Upper lobe of left lung (tissue), 6 donors: Measurements from ENCODE around the gene CFAP298. TPM values are rescaled to one million over a fixed set of nuclear protein-coding genes. Genes with fewer than 3 reads are reported as not detected.

ENCODE experiments used
- ATAC-seq, 2 donors: fragments of 200-7000 bp; cut with Tn5 transposase; one replicate each; pipeline ENCODE4 v1.9.1; 2022; ENCODE audit warnings: mild to moderate bottlenecking in 2 of 2, moderate library complexity in 2 of 2; ENCODE audit not compliant: low FRiP score in 2 of 2
- DNase-seq, 2 donors: peaks; one replicate each; pipeline ENCODE4 v3.0.0-alpha.2; 2019 to 2020
- H3K27ac ChIP-seq, 4 donors: fragments of 200-600 bp; sonication (generic); one replicate each; pipeline ENCODE4 v1.5.1; 2016 to 2019
- H3K27me3 ChIP-seq, 4 donors: fragments of 200-600 bp; sonication (generic); one replicate each; pipeline ENCODE4 v1.5.1; 2017 to 2019
- H3K36me3 ChIP-seq, 4 donors: fragments of 200-600 bp; sonication (generic); one replicate each; pipeline ENCODE4 v1.5.1; 2016 to 2019
- H3K4me1 ChIP-seq, 4 donors: fragments of 200-600 bp; sonication (generic); one replicate each; pipeline ENCODE4 v1.5.1; 2018 to 2019
- H3K4me3 ChIP-seq, 4 donors: fragments of 200-600 bp; sonication (generic); one replicate each; pipeline ENCODE4 v1.5.1; 2017 to 2019; ENCODE audit warnings: mild to moderate bottlenecking in 2 of 4, moderate library complexity in 1 of 4
- H3K9me3 ChIP-seq, 4 donors: fragments of 200-600 bp; sonication (generic); one replicate each; pipeline ENCODE4 v1.5.1; 2018 to 2019
- CTCF ChIP-seq, 6 experiments: fragments of 450-650 bp in 4 of 6; fragments of 200-600 bp in 2 of 6; sonication (generic) in 2 of 6; IDR thresholded peaks; one replicate each; pipeline ENCODE4 v1.5.1; 2016 to 2019; ENCODE audit warnings: antibody characterized with exemption in 6 of 6
- EP300 ChIP-seq, 4 donors: sonication (generic); formaldehyde crosslinking; IDR thresholded peaks; one replicate each; pipeline ENCODE4 v1.5.1; 2017; ENCODE audit warnings: antibody characterized with exemption in 4 of 4, control low read depth in 2 of 4
- POLR2A ChIP-seq, 4 donors: fragments of 450-650 bp; IDR thresholded peaks; one replicate each; pipeline ENCODE4 v1.5.1; 2016 to 2017; ENCODE audit warnings: antibody characterized with exemption in 4 of 4, mild to moderate bottlenecking in 2 of 4
- POLR2AphosphoS5 ChIP-seq, 2 donors: sonication (generic); formaldehyde crosslinking; IDR thresholded peaks; one replicate each; pipeline ENCODE4 v1.5.1; 2017; ENCODE audit warnings: antibody characterized with exemption in 2 of 2
- WGBS, 2 donors: methylation state at CpG; one replicate each; pipeline ENCODE4 v1.1.5; 2017 to 2018; 5-methylcytosine and 5-hydroxymethylcytosine counted together
- total RNA-seq, 6 donors: library from RNA; depleted of rRNA in 4 of 6; stranded (reverse); fragments of >200 nt in 4 of 6; gene quantifications; one replicate each; pipeline versions ENCODE4 v1.1.0 to v1.2.1, GENCODE V29; 2016 to 2021
- donor health status: DM: no; HTN: no; CAD: no; lungs with moderate emphysema.
- donor health status: DM: no; HTN: yes; CAD: no; lungs with severe emphysema.

CFAP298 gene
- total RNA-seq, 6 donors from 2014 or later, result 22.9 to 47.1 (median 30.4) TPM

- 80 to 84% methylated on average over 4 of the region's 4 CpGs for WGBS, 2 donors
- no peaks in the 10 kb centered on the region for H3K4me1 ChIP-seq
- H3K9me3 ChIP-seq, result no peaks in the 10 kb centered on the region
- TF ChIP-seq CTCF (IDR thresholded peaks at IDR 0.05), result no peak
- TF ChIP-seq POLR2AphosphoS5 (IDR thresholded peaks at IDR 0.05), result no peak
- no peak for TF ChIP-seq POLR2A (IDR thresholded peaks at IDR 0.05)
- no peak for TF ChIP-seq EP300 (IDR thresholded peaks at IDR 0.05)
- H3K4me3 ChIP-seq, result no peak overlapping the region
- DNase-seq (no peak), ATAC-seq (no peak)
- no peaks in the 10 kb centered on the region for H3K27me3 ChIP-seq
- no peak overlapping the region for H3K27ac ChIP-seq
- H3K36me3 ChIP-seq, result no peaks in the 10 kb centered on the region
These were observed 22.0 kb downstream of the CFAP298 start for GRCh38 chr21:32590130-32590529.

- H3K36me3 ChIP-seq, result no peaks in the 10 kb centered on the region
- no peaks in the 10 kb centered on the region for H3K4me1 ChIP-seq
- H3K27ac ChIP-seq, result no peak overlapping the region
- no peaks in the 10 kb centered on the region for H3K27me3 ChIP-seq
- ATAC-seq (no peak), DNase-seq (no peak)
- TF ChIP-seq EP300 (IDR thresholded peaks at IDR 0.05), result no peak
- TF ChIP-seq CTCF (IDR thresholded peaks at IDR 0.05), result no peak
- TF ChIP-seq POLR2AphosphoS5 (IDR thresholded peaks at IDR 0.05), result no peak
- TF ChIP-seq POLR2A (IDR thresholded peaks at IDR 0.05), result no peak
- 89 to 91% methylated on average over 5 of the region's 5 CpGs for WGBS, 2 donors
- H3K4me3 ChIP-seq, result no peak overlapping the region
- no peaks in the 10 kb centered on the region for H3K9me3 ChIP-seq
These were observed 24.5 kb downstream of the CFAP298 start for GRCh38 chr21:32587651-32588050.

GRCh38 chr21:32587120-32587519 is 25.1 kb downstream of the CFAP298 start:
- Histone ChIP-seq H3K4me1 (no peaks in the 10 kb centered on the region), H3K36me3 (no peaks in the 10 kb centered on the region), H3K9me3 (no peaks in the 10 kb centered on the region), H3K27ac (no peak overlapping the region), H3K4me3 (no peak overlapping the region), H3K27me3 (no peaks in the 10 kb centered on the region)
- no peak for ATAC-seq
- peak in 1 of 2 donors; percentile 53 for DNase-seq
- TF ChIP-seq POLR2AphosphoS5 (IDR thresholded peaks at IDR 0.05), result no peak
- TF ChIP-seq CTCF (IDR thresholded peaks at IDR 0.05), result no peak
- TF ChIP-seq POLR2A (IDR thresholded peaks at IDR 0.05), result no peak
- no peak for TF ChIP-seq EP300 (IDR thresholded peaks at IDR 0.05)
- WGBS, 2 donors, result 65 to 77% methylated on average over 10 to 13 of the region's 13 CpGs

GRCh38 chr21:32585970-32586369 is 26.2 kb downstream of the CFAP298 start:
- no peak for ATAC-seq
- Histone ChIP-seq H3K4me1 (no peaks in the 10 kb centered on the region), H3K36me3 (no peaks in the 10 kb centered on the region), H3K4me3 (no peak overlapping the region), H3K9me3 (no peaks in the 10 kb centered on the region), H3K27ac (no peak overlapping the region), H3K27me3 (no peaks in the 10 kb centered on the region)
- TF ChIP-seq EP300 (IDR thresholded peaks at IDR 0.05) (no peak), POLR2A (IDR thresholded peaks at IDR 0.05) (no peak), POLR2AphosphoS5 (IDR thresholded peaks at IDR 0.05) (no peak), CTCF (IDR thresholded peaks at IDR 0.05) (no peak)
- 79 to 84% methylated on average over 9 of the region's 9 CpGs for WGBS, 2 donors
- DNase-seq, result no peak

GRCh38 chr21:32585042-32585710 is 27.0 kb downstream of the CFAP298 start, which contains the start of gene TCP10L:
TCP10L (minus strand) TSS chr21:32585523; CDS start chr21:32584304, 1,219 bp downstream.
- no peak for TF ChIP-seq CTCF (IDR thresholded peaks at IDR 0.05)
- no peak for TF ChIP-seq POLR2AphosphoS5 (IDR thresholded peaks at IDR 0.05)
- TF ChIP-seq POLR2A (IDR thresholded peaks at IDR 0.05), result no peak
- no peak within 1 kb of the TSS for H3K4me3 ChIP-seq
- H3K36me3 ChIP-seq, result no peaks in the 10 kb centered on the region
- 84 to 86% methylated on average over 16 to 17 of the region's 17 CpGs for WGBS, 2 donors
- no peak for ATAC-seq
- no peaks in the 10 kb centered on the region for H3K4me1 ChIP-seq
- no peak for DNase-seq
- no peaks in the 10 kb centered on the region for H3K27me3 ChIP-seq
- no peak within 1 kb of the TSS for H3K27ac ChIP-seq
- no peaks in the 10 kb centered on the region for H3K9me3 ChIP-seq
